ENCODE measurements around the gene CASS4. TPM values are rescaled to one million over a fixed set of nuclear protein-coding genes. Genes with fewer than 3 reads are reported as not detected.

Gene CASS4
- total and polyA plus RNA-seq, 2 donors (not counting 3 experiments of a cell fraction or from before 2014, with no cell fraction given), result not detected

DNA sequence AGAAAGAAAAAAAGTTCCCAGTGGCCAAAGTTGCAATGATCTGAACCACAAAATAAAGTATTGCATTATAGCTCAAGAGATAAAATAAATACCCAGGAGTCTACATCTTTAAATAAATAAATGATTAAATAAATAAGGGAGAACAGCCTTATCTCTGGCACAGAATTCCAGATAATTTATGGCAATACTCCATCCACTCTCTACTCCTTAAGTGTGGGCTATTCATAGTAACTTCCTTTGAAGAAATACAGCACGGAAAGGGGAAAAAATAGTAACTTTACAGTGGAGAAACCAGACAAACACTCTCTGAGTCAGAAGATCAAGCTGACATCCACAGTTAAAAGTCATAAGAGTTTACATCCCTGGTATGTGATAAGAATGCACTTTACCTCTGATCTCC is 31.7 kb upstream of the CASS4 start:
- H3K4me3 ChIP-seq (replicated peaks in 1 of 3; ENCODE audit: insufficient read depth in 1 of 3, low read depth in 1 of 3, low read length in 3 of 3), result no peak overlapping the region
- no TSS peak for BruUV-seq (replicated peaks)
- H3K4me2 ChIP-seq (ENCODE audit: insufficient read depth, low read length), result no peak overlapping the region
- H3K79me2 ChIP-seq (ENCODE audit: control insufficient read depth, insufficient read depth, low read length), result peaks cover 71% of the 10 kb centered on the region
- DNase-seq (ENCODE audit: low read depth, low spot score) (peak; percentile 64), FAIRE-seq (no peak)
- H3K36me3 ChIP-seq (ENCODE audit: control insufficient read depth in 2 of 2, extremely low read depth in 1 of 2, insufficient read depth in 2 of 2, low read length in 2 of 2), result peaks cover 2 to 18% of the 10 kb centered on the region in 2 experiments
- intact Hi-C loops (cut with micrococcal nuclease), result no loop called here
- no peaks in the 10 kb centered on the region for H3K9me1 ChIP-seq (replicated peaks; ENCODE audit: control insufficient read depth, extremely low read depth, insufficient read depth, low read length)
- no peak overlapping the region for H3K9ac ChIP-seq (replicated peaks; ENCODE audit: extremely low read depth, insufficient read depth, low read length)
- no peaks in the 10 kb centered on the region for H3K9me3 ChIP-seq (replicated peaks; ENCODE audit: control insufficient read depth, insufficient read depth, low read length)
- dilution Hi-C loops (cut with MboI; ENCODE audit: extremely low pct_ligation_motif_present, low sequenced_read_pairs), result no loop called here
- no peaks in the 10 kb centered on the region for H3K27me3 ChIP-seq (ENCODE audit: control insufficient read depth in 2 of 2, insufficient read depth in 2 of 2, low read length in 2 of 2)
- H2AFZ ChIP-seq (ENCODE audit: low read depth, low read length), result no peak overlapping the region
- no peaks in the 10 kb centered on the region for H4K20me1 ChIP-seq (replicated peaks; ENCODE audit: control insufficient read depth, extremely low read depth, insufficient read depth, low read length)
- POLR2A ChIA-PET, result no interaction called here
- TF ChIP-seq FOS (IDR thresholded peaks at IDR 0.05; ENCODE audit: borderline replicate concordance, insufficient read depth, low read length), result no peak
- no peak for TF ChIP-seq EZH2 (IDR thresholded peaks at IDR 0.05; ENCODE audit: borderline replicate concordance, low read depth, low read length, severe bottlenecking)
- TF ChIP-seq, protein P1, sequence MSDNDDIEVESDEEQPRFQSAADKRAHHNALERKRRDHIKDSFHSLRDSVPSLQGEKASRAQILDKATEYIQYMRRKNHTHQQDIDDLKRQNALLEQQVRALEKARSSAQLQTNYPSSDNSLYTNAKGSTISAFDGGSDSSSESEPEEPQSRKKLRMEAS (IDR thresholded peaks at IDR 0.05; ENCODE audit: insufficient read depth, insufficient read length), result no peak
- no peak for TF ChIP-seq MYC (IDR thresholded peaks at IDR 0.05; ENCODE audit: low read depth, low read length)
- no peak for TF ChIP-seq GATA2 (IDR thresholded peaks at IDR 0.05; ENCODE audit: insufficient read depth, insufficient read length, low read depth, low read length)
- TF ChIP-seq, protein P2, sequence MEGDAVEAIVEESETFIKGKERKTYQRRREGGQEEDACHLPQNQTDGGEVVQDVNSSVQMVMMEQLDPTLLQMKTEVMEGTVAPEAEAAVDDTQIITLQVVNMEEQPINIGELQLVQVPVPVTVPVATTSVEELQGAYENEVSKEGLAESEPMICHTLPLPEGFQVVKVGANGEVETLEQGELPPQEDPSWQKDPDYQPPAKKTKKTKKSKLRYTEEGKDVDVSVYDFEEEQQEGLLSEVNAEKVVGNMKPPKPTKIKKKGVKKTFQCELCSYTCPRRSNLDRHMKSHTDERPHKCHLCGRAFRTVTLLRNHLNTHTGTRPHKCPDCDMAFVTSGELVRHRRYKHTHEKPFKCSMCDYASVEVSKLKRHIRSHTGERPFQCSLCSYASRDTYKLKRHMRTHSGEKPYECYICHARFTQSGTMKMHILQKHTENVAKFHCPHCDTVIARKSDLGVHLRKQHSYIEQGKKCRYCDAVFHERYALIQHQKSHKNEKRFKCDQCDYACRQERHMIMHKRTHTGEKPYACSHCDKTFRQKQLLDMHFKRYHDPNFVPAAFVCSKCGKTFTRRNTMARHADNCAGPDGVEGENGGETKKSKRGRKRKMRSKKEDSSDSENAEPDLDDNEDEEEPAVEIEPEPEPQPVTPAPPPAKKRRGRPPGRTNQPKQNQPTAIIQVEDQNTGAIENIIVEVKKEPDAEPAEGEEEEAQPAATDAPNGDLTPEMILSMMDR (IDR thresholded peaks at IDR 0.05; ENCODE audit: extremely low read depth in 1 of 2, insufficient read depth in 1 of 2, low read depth in 1 of 2, low read length in 2 of 2), result no peak
- TF ChIP-seq POLR2A (IDR thresholded peaks at IDR 0.05; ENCODE audit: low read depth, low read length), result no peak
- TF ChIP-seq POLR2AphosphoS5 (IDR thresholded peaks at IDR 0.05; ENCODE audit: insufficient read depth, low read depth, low read length), result no peak
- TF ChIP-seq JUN (IDR thresholded peaks at IDR 0.05; ENCODE audit: borderline replicate concordance, insufficient read depth, insufficient read length, low read depth), result no peak
- no peaks in the 10 kb centered on the region for H3K4me1 ChIP-seq (ENCODE audit: control insufficient read depth, extremely low read depth, insufficient read depth, low read length)
- H3K27ac ChIP-seq (ENCODE audit: insufficient read depth, low read depth, low read length), result no peak overlapping the region
- CTCF ChIA-PET, result interaction anchor here (0.6 kb wide), 1 partner anchor 44 kb away, joined by 3 read pairs; no protein-coding TSS in a partner anchor
